GM18505 (cell line): ENCODE measurements around the gene MYH6.
"Not testable (repeated sequence)": the region's sequence is repeated elsewhere in the genome, so short reads cannot be mapped to it uniquely, and the experiment has no call there.

ENCODE experiments used
- ATAC-seq: cut with Tn5 transposase; IDR thresholded peaks from one replicate; pipeline ENCODE4 v1.9.1; 2021; ENCODE audit not compliant: unreplicated experiment
- POLR2A ChIP-seq: IDR thresholded peaks from 4 replicates; pipeline ENCODE4 v1.6.1; 2011; ENCODE audit warnings: borderline replicate concordance; ENCODE audit not compliant: insufficient read depth, insufficient read length; ENCODE audit errors: extremely low read depth

The MYH6 gene

GRCh38 chr14:23386999-23387398, 21.1 kb downstream of the MYH6 start:
- no peak for ATAC-seq

GRCh38 chr14:23386266-23386657, 21.8 kb downstream of the MYH6 start:
- not testable (repeated sequence) for ATAC-seq

More at GRCh38 chr14:23386999-23387398, 21.1 kb downstream of the MYH6 start:
- TF ChIP-seq POLR2A = no peak

GRCh38 chr14:23385642-23386265, 22.3 kb downstream of the MYH6 start:
- no peak for TF ChIP-seq POLR2A
- ATAC-seq = no peak

GRCh38 chr14:23385244-23385641, 22.8 kb downstream of the MYH6 start:
- no peak for ATAC-seq
- no peak for TF ChIP-seq POLR2A

- no peak for ATAC-seq
- no peak for TF ChIP-seq POLR2A
Measured at GRCh38 chr14:23384364-23385080, 23.6 kb downstream of the MYH6 start.

GRCh38 chr14:23382731-23383440, 25.2 kb downstream of the MYH6 start:
- no peak for TF ChIP-seq POLR2A
- ATAC-seq = no peak

GRCh38 chr14:23382276-23382675, 25.8 kb downstream of the MYH6 start:
- TF ChIP-seq POLR2A = no peak
- ATAC-seq = no peak

- ATAC-seq = no peak
- no peak for TF ChIP-seq POLR2A
Measured at GRCh38 chr14:23381871-23382270, 26.2 kb downstream of the MYH6 start.

GRCh38 chr14:23380976-23381375, 27.1 kb downstream of the MYH6 start:
- no peak for TF ChIP-seq POLR2A
- no peak for ATAC-seq

GRCh38 chr14:23380197-23380914, 27.7 kb downstream of the MYH6 start:
- ATAC-seq = no peak
- TF ChIP-seq POLR2A = no peak

GRCh38 chr14:23379366-23380196, 28.5 kb downstream of the MYH6 start:
- no peak for ATAC-seq
- TF ChIP-seq POLR2A = no peak

GRCh38 chr14:23378612-23379220, 29.4 kb downstream of the MYH6 start:
- no peak for TF ChIP-seq POLR2A
- ATAC-seq = no peak
